ENCODE measurements around the gene IFT25.

- TF ChIP-seq POLR2A (IDR thresholded peaks at IDR 0.05) = no peak
- TF ChIP-seq CTCF (IDR thresholded peaks at IDR 0.05) = no peak
Measured at GRCh38 chr1:53918343-53918742, 27.2 kb downstream of the IFT25 start.
